HCT116 (cell line): Measurements from ENCODE around the gene NLRP6. TPM values are rescaled to one million over a fixed set of nuclear protein-coding genes. Genes with fewer than 3 reads are reported as not detected.
"Not testable (repeated sequence)": the region's sequence is repeated elsewhere in the genome, so short reads cannot be mapped to it uniquely, and the experiment has no call there.

Experiments used
- ATAC-seq: fragments of 200-7000 bp; cut with Tn5 transposase; 2 replicates; pipeline ENCODE4 v1.9.1; 2020; ENCODE audit warnings: mild to moderate bottlenecking, moderate library complexity
- BruUV-seq: library from RNA; stranded (reverse); fragments of 400-500 nt; replicated peaks from 2 replicates; lab custom pipeline; 2021; lab: Mats Ljungman, UMichigan
- CTCF ChIA-PET: fragments of 300-600 bp; sonication (Branson Sonifier 250); formaldehyde crosslinking; loops from one replicate; lab custom pipeline; 2021; ENCODE audit warnings: antibody characterized with exemption; lab: Charles Lee
- POLR2A ChIA-PET: fragments of 300-600, 350-600 bp; sonication (Branson Sonifier 250); formaldehyde crosslinking; loops from one replicate; lab custom pipeline; 2021; ENCODE audit warnings: antibody characterized with exemption; lab: Charles Lee
- RAD21 ChIA-PET, 2 experiments: fragments of 300-600 bp; sonication (Branson Sonifier 250); formaldehyde crosslinking; loops; one replicate each; lab custom pipeline; 2023; ENCODE audit warnings: low total read pairs in 2 of 2; ENCODE audit not compliant: uncharacterized antibody in 2 of 2, unreplicated experiment in 2 of 2, low non-redundant PET in 1 of 2; lab: Charles Lee
- DNase-seq: peaks from one replicate; pipeline ENCODE4 v3.0.0-alpha.2; 2010; ENCODE audit warnings: low read depth, low spot score
- H2AFZ ChIP-seq: fragments of 200-600 bp; shearing (Covaris generic), sonication (generic); 2 replicates; pipeline ENCODE4 v1.6.1; 2017; ENCODE audit warnings: low read depth, mixed run types, mixed read lengths, antibody characterized with exemption, low read length; ENCODE audit not compliant: poor library complexity, severe bottlenecking
- H3K27ac ChIP-seq: 2 replicates; pipeline ENCODE4 v1.5.1; 2012; ENCODE audit warnings: low read depth, low read length
- H3K27me3 ChIP-seq: fragments of 200-600 bp; sonication (generic); 2 replicates; pipeline ENCODE4 v1.6.1; 2016; ENCODE audit warnings: mixed run types, low read length, mixed read lengths; ENCODE audit not compliant: insufficient read depth
- H3K36me3 ChIP-seq, 2 experiments: fragments of 200-500 bp in 1 of 2; fragments of 200-600 bp in 1 of 2; sonication (Bioruptor generic) in 1 of 2; sonication (generic) in 1 of 2; 2 replicates each; pipeline versions ENCODE4 v1.5.1 to v1.6.1; 2014 to 2016; ENCODE audit warnings: low read length in 2 of 2, inconsistent platforms in 1 of 2, mixed read lengths in 1 of 2, mixed run types in 1 of 2; ENCODE audit not compliant: insufficient read depth in 2 of 2, control insufficient read depth in 1 of 2
- H3K4me1 ChIP-seq, 2 experiments: fragments of 200-600 bp in 1 of 2; sonication (generic) in 1 of 2; 2 replicates each; pipeline versions ENCODE4 v1.5.1 to v1.6.1; 2012 to 2017; ENCODE audit warnings: low read length in 2 of 2, inconsistent platforms in 1 of 2, mild to moderate bottlenecking in 1 of 2, mixed read lengths in 1 of 2, mixed run types in 1 of 2, moderate library complexity in 1 of 2; ENCODE audit not compliant: insufficient read depth in 2 of 2, control insufficient read depth in 1 of 2
- H3K4me2 ChIP-seq: fragments of 200-600 bp; sonication (generic); 2 replicates; pipeline ENCODE4 v1.6.1; 2017; ENCODE audit warnings: mixed run types, low read length, mixed read lengths
- H3K4me3 ChIP-seq, 2 experiments: fragments of 200-600 bp in 1 of 2; sonication (generic) in 1 of 2; replicated peaks in 1 of 2; 2 replicates each; pipeline ENCODE4 v1.5.1; 2011 to 2016; ENCODE audit warnings: low read length in 2 of 2, control low read depth in 1 of 2, low read depth in 1 of 2, mild to moderate bottlenecking in 1 of 2, mixed read lengths in 1 of 2, mixed run types in 1 of 2
- H3K79me2 ChIP-seq: fragments of 200-600 bp; sonication (generic); 2 replicates; pipeline ENCODE4 v1.6.1; 2017; ENCODE audit warnings: mild to moderate bottlenecking, mixed run types, low read length, moderate library complexity, mixed read lengths; ENCODE audit not compliant: insufficient read depth
- H3K9ac ChIP-seq: fragments of 200-600 bp; sonication (generic); 2 replicates; pipeline ENCODE4 v1.6.1; 2016; ENCODE audit warnings: low read length, mixed read lengths
- H3K9me2 ChIP-seq: fragments of 200-600 bp; sonication (generic), shearing (Covaris generic); 2 replicates; pipeline ENCODE4 v1.6.1; 2017; ENCODE audit warnings: mixed run types, mild to moderate bottlenecking, moderate library complexity; ENCODE audit not compliant: insufficient read depth
- H3K9me3 ChIP-seq, 2 experiments: fragments of 200-500 bp in 1 of 2; fragments of 200-600 bp in 1 of 2; sonication (Bioruptor generic) in 1 of 2; sonication (generic) in 1 of 2; 2 replicates each; pipeline ENCODE4 v1.6.1; 2014 to 2017; ENCODE audit warnings: low read length in 2 of 2, mixed read lengths in 2 of 2, inconsistent platforms in 1 of 2, low read depth in 1 of 2, mild to moderate bottlenecking in 1 of 2, mixed run types in 1 of 2, moderate library complexity in 1 of 2; ENCODE audit not compliant: control insufficient read depth in 1 of 2, insufficient read depth in 1 of 2
- H4K20me1 ChIP-seq: fragments of 200-600 bp; sonication (generic), shearing (Covaris generic); 2 replicates; pipeline ENCODE4 v1.6.1; 2017; ENCODE audit warnings: mixed run types, mild to moderate bottlenecking, moderate library complexity; ENCODE audit not compliant: insufficient read depth
- EGR1 ChIP-seq: IDR thresholded peaks from 2 replicates; pipeline ENCODE4 v1.6.1; 2012; ENCODE audit warnings: low read depth
- ELF1 ChIP-seq: IDR thresholded peaks from 2 replicates; pipeline ENCODE4 v1.6.1; 2012; ENCODE audit warnings: low read depth, borderline replicate concordance
- EZH2 ChIP-seq: fragments of 200-600 bp; sonication (generic); IDR thresholded peaks from 2 replicates; pipeline ENCODE4 v1.6.1; 2017; ENCODE audit warnings: antibody characterized with exemption, mixed run types
- POLR2AphosphoS5 ChIP-seq: IDR thresholded peaks from 2 replicates; pipeline ENCODE4 v1.6.1; 2011; ENCODE audit warnings: mild to moderate bottlenecking, low read depth, low read length, moderate library complexity
- REST ChIP-seq: IDR thresholded peaks from 2 replicates; pipeline ENCODE4 v1.6.1; 2012; ENCODE audit warnings: low read depth
- intact Hi-C: fragments of 100-400 bp; cut with micrococcal nuclease; formaldehyde crosslinking; loops from 2 replicates; pipeline ENCODE4 v1.10.0; 2022
- total RNA-seq: library from RNA; stranded (reverse); gene quantifications from one replicate; pipeline ENCODE4 v1.2.1, GENCODE V29; 2021; ENCODE audit not compliant: unreplicated experiment

Gene NLRP6
- total RNA-seq, 1 experiment from 2014 or later, result not detected

GRCh38 chr11:311013-311748, 33.0 kb downstream of the NLRP6 start:
- ATAC-seq, result peak; percentile 64
- CTCF ChIA-PET, result interaction anchor here (2.1 kb wide), 1 partner anchor 137 kb away, joined by 5 read pairs; no protein-coding TSS in a partner anchor
- BruUV-seq, result not testable (repeated sequence)

DNA sequence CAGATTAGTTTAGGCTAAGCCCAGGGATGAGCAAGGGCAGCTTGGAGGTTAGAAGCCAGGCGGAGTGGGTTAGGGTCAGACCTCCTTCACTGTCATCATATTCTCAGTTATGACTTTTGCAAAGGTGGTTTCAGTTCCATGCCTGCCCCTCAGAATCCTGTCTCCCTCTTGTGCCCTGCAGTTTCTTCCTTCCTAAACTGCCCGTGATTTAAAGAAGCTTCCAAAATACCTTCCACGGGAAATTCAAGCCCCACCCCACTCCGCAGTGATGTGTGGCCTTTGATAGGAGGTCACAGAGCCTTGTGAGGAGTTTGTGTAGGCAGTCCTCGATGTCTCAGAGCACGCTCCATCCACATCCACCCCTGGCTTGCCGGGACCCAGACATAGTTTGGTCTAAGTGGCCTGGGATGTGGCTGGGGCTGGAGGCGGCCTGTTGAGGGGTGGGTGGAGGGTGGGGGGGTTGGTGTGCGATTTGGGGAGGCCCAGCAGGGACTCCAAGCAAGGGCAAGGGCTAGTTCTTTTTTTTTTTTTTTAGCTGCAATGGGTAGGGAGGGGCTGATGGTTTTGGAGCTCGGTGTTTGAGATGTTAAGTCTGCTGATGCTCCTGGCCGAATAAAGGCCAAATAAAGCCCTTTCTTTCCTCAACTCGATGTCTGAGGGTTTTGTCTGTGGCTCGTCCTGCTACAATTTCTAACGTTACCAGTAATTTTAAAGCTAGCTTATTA, 34.0 kb downstream of the NLRP6 start:
- ATAC-seq, result no peak
- Histone ChIP-seq H3K9me3 (no peaks in the 10 kb centered on the region), H4K20me1 (no peaks in the 10 kb centered on the region), H3K27me3 (no peaks in the 10 kb centered on the region), H3K36me3 (no peaks in the 10 kb centered on the region), H3K9ac (no peak overlapping the region)
- POLR2A ChIA-PET, result no interaction called here
- TF ChIP-seq ELF1 (no peak), REST (no peak), EZH2 (no peak), EGR1 (no peak), POLR2AphosphoS5 (no peak)
- TF ChIP-seq, all 23 proteins: peak for 0
- no peak for DNase-seq
- Histone ChIP-seq H3K4me1 (peaks cover 23 to 28% of the 10 kb centered on the region in 2 experiments), H3K4me2 (no peak overlapping the region), H3K4me3 (no peak overlapping the region), H3K27ac (no peak overlapping the region), H3K9me2 (no peaks in the 10 kb centered on the region), H2AFZ (no peak overlapping the region), H3K79me2 (no peaks in the 10 kb centered on the region)
- ChIA-PET CTCF (interaction anchor here (1.1 to 2.1 kb wide), 3 partner anchors 27 to 136 kb away, joined by 5 to 6 read pairs (median 5); no protein-coding TSS in a partner anchor), RAD21 (no interaction called here)
- intact Hi-C loops, result no loop called here
- no TSS peak for BruUV-seq

More at GRCh38 chr11:311013-311748, 33.0 kb downstream of the NLRP6 start:
- H3K79me2 ChIP-seq, H2AFZ ChIP-seq, H3K9ac ChIP-seq, H3K27ac ChIP-seq, POLR2A ChIA-PET, H3K9me2 ChIP-seq, intact Hi-C loops, H3K27me3 ChIP-seq, H3K4me3 ChIP-seq, H3K36me3 ChIP-seq, DNase-seq, H3K4me2 ChIP-seq, RAD21 ChIA-PET, H4K20me1 ChIP-seq, H3K9me3 ChIP-seq: not testable (repeated sequence)
- H3K4me1 ChIP-seq, result peaks cover 23 to 35% of the 10 kb centered on the region in 2 experiments
